Measurements from ENCODE around the gene C4orf50. TPM values are rescaled to one million over a fixed set of nuclear protein-coding genes. Genes with fewer than 3 reads are reported as not detected.

The C4orf50 gene
- polyA plus RNA-seq, 3 donors: not detected

DNA sequence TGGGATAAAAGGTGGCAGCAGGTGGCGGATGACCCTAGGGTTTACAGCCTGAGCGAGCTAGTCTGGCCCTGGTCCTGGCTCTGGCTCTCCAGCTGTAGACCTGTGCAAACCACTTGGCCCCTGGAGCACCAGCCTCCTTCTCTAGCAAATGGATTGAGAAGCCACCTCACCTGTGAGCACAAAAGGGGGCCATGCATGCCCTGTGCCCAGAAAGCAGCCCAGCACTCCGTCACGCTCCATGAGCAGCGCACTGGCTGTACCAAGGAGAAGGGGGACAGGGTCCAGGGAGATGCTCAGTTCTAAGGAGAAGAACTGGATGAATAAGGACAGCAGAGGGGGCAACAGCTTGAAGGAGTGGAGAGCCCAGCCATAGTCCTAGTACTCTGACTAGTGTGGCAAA, 46.9 kb upstream of the C4orf50 start:
- peaks cover 0 to 2% of the 10 kb centered on the region in 2 donors for H3K27me3 ChIP-seq (ENCODE audit: control insufficient read depth in 2 of 2, insufficient read depth in 2 of 2, low read length in 2 of 2)
- TF ChIP-seq, protein P1, sequence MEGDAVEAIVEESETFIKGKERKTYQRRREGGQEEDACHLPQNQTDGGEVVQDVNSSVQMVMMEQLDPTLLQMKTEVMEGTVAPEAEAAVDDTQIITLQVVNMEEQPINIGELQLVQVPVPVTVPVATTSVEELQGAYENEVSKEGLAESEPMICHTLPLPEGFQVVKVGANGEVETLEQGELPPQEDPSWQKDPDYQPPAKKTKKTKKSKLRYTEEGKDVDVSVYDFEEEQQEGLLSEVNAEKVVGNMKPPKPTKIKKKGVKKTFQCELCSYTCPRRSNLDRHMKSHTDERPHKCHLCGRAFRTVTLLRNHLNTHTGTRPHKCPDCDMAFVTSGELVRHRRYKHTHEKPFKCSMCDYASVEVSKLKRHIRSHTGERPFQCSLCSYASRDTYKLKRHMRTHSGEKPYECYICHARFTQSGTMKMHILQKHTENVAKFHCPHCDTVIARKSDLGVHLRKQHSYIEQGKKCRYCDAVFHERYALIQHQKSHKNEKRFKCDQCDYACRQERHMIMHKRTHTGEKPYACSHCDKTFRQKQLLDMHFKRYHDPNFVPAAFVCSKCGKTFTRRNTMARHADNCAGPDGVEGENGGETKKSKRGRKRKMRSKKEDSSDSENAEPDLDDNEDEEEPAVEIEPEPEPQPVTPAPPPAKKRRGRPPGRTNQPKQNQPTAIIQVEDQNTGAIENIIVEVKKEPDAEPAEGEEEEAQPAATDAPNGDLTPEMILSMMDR (IDR thresholded peaks at IDR 0.05): no peak
- H3K4me3 ChIP-seq (replicated peaks in 1 of 3; ENCODE audit: low read depth in 2 of 3, low read length in 3 of 3): no peak overlapping the region
- H3K36me3 Mint-ChIP-seq: no peaks in the 10 kb centered on the region
- intact Hi-C loops (cut with micrococcal nuclease): no loop called here
- no peak overlapping the region for H2AFZ ChIP-seq (ENCODE audit: insufficient read depth, low read depth, low read length, poor library complexity, severe bottlenecking)
- H3K4me1 Mint-ChIP-seq: no peaks in the 10 kb centered on the region
- peaks cover 5 to 10% (median 8%) of the 10 kb centered on the region in 3 donors for H3K27me3 Mint-ChIP-seq (ENCODE audit: low read depth in 3 of 3)
- H4K20me1 ChIP-seq (ENCODE audit: insufficient read depth, low read length): no peaks in the 10 kb centered on the region
- no peaks in the 10 kb centered on the region for H3K36me3 ChIP-seq (replicated peaks in 1 of 2; ENCODE audit: control insufficient read depth in 1 of 2, insufficient read depth in 2 of 2, low read length in 2 of 2)
- DNase-seq: no peak
- H3K4me1 ChIP-seq (ENCODE audit: control insufficient read depth in 1 of 2, insufficient read depth in 2 of 2, low read length in 2 of 2): no peaks in the 10 kb centered on the region
- H3K27ac ChIP-seq (ENCODE audit: low read depth in 1 of 2, low read length in 2 of 2): no peak overlapping the region
- H3K79me2 ChIP-seq (ENCODE audit: insufficient read depth, low read length): no peaks in the 10 kb centered on the region
- peaks cover 16 to 26% (median 22%) of the 10 kb centered on the region in 7 donors for H3K9me3 Mint-ChIP-seq
- peaks cover 17 to 24% of the 10 kb centered on the region in 2 donors for H3K9me3 ChIP-seq (replicated peaks in 1 of 2; ENCODE audit: control insufficient read depth in 1 of 2, insufficient read depth in 1 of 2, low read length in 2 of 2)
- H3K4me2 ChIP-seq (replicated peaks; ENCODE audit: extremely low read depth, low read length, poor library complexity, severe bottlenecking): no peak overlapping the region
- H3K4me3 Mint-ChIP-seq: no peak overlapping the region
- WGBS (ENCODE audit: insufficient coverage): 93% methylated on average over 5 of the region's 5 CpGs
- H3K9ac ChIP-seq (ENCODE audit: insufficient read depth, low read length, poor library complexity, severe bottlenecking): no peak overlapping the region
- no peak overlapping the region for H3K27ac Mint-ChIP-seq

DNA sequence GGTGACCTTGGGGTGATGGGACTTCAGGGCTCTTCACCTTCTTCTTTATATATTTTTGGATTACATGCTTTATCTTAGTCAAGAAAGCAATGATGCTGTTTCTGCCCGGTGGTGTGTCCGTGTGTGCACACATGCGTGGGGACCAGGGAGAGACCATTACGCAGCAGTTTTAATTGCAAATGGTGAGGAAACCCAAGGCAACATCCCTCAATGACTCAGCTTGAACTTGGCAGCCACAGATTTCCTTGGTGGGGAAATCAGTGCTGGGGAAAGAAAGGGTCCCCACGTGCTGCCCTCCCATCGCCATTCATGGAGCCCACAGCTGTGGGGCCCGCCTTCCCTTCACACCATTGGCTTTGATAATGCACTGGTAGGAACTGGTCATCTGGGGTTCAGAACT, 46.2 kb upstream of the C4orf50 start:
- Histone ChIP-seq H3K36me3 (replicated peaks in 1 of 2; ENCODE audit: control insufficient read depth in 1 of 2, insufficient read depth in 2 of 2, low read length in 2 of 2) (no peaks in the 10 kb centered on the region), H3K4me3 (replicated peaks in 1 of 3; ENCODE audit: low read depth in 2 of 3, low read length in 3 of 3) (no peak overlapping the region), H3K4me2 (replicated peaks; ENCODE audit: extremely low read depth, low read length, poor library complexity, severe bottlenecking) (no peak overlapping the region), H3K9ac (ENCODE audit: insufficient read depth, low read length, poor library complexity, severe bottlenecking) (no peak overlapping the region), H3K79me2 (ENCODE audit: insufficient read depth, low read length) (no peaks in the 10 kb centered on the region), H2AFZ (ENCODE audit: insufficient read depth, low read depth, low read length, poor library complexity, severe bottlenecking) (no peak overlapping the region), H4K20me1 (ENCODE audit: insufficient read depth, low read length) (no peaks in the 10 kb centered on the region), H3K4me1 (ENCODE audit: control insufficient read depth in 1 of 2, insufficient read depth in 2 of 2, low read length in 2 of 2) (no peaks in the 10 kb centered on the region), H3K27ac (ENCODE audit: low read depth in 1 of 2, low read length in 2 of 2) (no peak overlapping the region), H3K9me3 (replicated peaks in 1 of 2; ENCODE audit: control insufficient read depth in 1 of 2, insufficient read depth in 1 of 2, low read length in 2 of 2) (peaks cover 25 to 32% of the 10 kb centered on the region in 2 donors), H3K27me3 (ENCODE audit: control insufficient read depth in 2 of 2, insufficient read depth in 2 of 2, low read length in 2 of 2) (no peaks in the 10 kb centered on the region)
- Mint-ChIP-seq H3K4me1 (no peaks in the 10 kb centered on the region), H3K36me3 (no peaks in the 10 kb centered on the region), H3K9me3 (peaks cover 21 to 34% (median 27%) of the 10 kb centered on the region in 7 donors), H3K27ac (no peak overlapping the region), H3K4me3 (no peak overlapping the region), H3K27me3 (ENCODE audit: low read depth in 3 of 3) (peaks cover 2 to 6% (median 4%) of the 10 kb centered on the region in 3 donors)
- intact Hi-C loops (cut with micrococcal nuclease): no loop called here
- 16% methylated on average over 4 of the region's 7 CpGs for WGBS (ENCODE audit: insufficient coverage)
- no peak for DNase-seq
- TF ChIP-seq, protein P1 (IDR thresholded peaks at IDR 0.05): no peak
